Ishikawa (cell line): ENCODE data around the gene DUS2.

Experiments
- CEBPB ChIP-seq: IDR thresholded peaks from 2 replicates; pipeline ENCODE4 v1.6.1; 2012
- CREB1 ChIP-seq: IDR thresholded peaks from 2 replicates; pipeline ENCODE4 v1.6.1; 2012; ENCODE audit warnings: low read depth
- EGR1 ChIP-seq: IDR thresholded peaks from 2 replicates; pipeline ENCODE4 v1.6.1; 2012
- EP300 ChIP-seq: IDR thresholded peaks from 2 replicates; pipeline ENCODE4 v1.6.1; 2012; ENCODE audit warnings: borderline replicate concordance
- FOXM1 ChIP-seq: IDR thresholded peaks from 2 replicates; pipeline ENCODE4 v1.6.1; 2012; ENCODE audit warnings: low read depth, borderline replicate concordance
- NFIC ChIP-seq: IDR thresholded peaks from 2 replicates; pipeline ENCODE4 v1.6.1; 2012
- RAD21 ChIP-seq: IDR thresholded peaks from 2 replicates; pipeline ENCODE4 v1.6.1; 2012; ENCODE audit warnings: low read depth
- TAF1 ChIP-seq: IDR thresholded peaks from 2 replicates; pipeline ENCODE4 v1.6.1; 2012; ENCODE audit warnings: low read depth, mild to moderate bottlenecking
- TCF12 ChIP-seq: IDR thresholded peaks from 2 replicates; pipeline ENCODE4 v1.6.1; 2012; ENCODE audit warnings: low read depth
- TEAD4 ChIP-seq: IDR thresholded peaks from 2 replicates; pipeline ENCODE4 v1.6.1; 2012
- YY1 ChIP-seq: IDR thresholded peaks from 2 replicates; pipeline ENCODE4 v1.6.1; 2012; ENCODE audit warnings: low read depth
- ZBTB7A ChIP-seq: IDR thresholded peaks from 2 replicates; pipeline ENCODE4 v1.6.1; 2012; ENCODE audit warnings: low read depth
- TF ChIP-seq, protein P1 (sequence below): IDR thresholded peaks from 2 replicates; pipeline ENCODE4 v1.6.1; 2012
- TF ChIP-seq, protein P2 (sequence below): IDR thresholded peaks from 2 replicates; pipeline ENCODE4 v1.6.1; 2012; ENCODE audit warnings: low read depth, mild to moderate bottlenecking
- TF ChIP-seq, protein P3 (sequence below): IDR thresholded peaks from 2 replicates; pipeline ENCODE4 v1.6.1; 2012

The DUS2 gene

DNA sequence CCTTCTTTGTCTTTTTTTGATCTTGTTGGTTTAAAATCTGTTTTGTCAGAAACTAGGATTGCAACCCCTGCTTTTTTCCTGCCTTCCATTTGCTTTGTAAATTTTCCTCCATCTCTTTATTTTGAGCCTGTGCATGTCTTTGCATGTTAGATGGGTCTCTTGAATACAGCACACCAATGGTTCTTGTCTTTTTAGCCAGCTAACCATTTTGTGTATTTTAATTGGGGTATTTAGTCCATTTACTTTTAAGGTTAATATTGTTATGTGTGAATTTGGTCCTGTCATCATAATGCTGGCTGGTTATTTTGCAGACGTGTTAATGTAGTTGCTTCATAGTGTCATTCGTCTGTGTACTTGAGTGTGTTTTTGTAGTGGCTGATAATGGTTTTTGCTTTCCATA is 88.3 kb downstream of the DUS2 start:
- TF ChIP-seq NFIC (no peak), TCF12 (no peak), RAD21 (no peak), TEAD4 (no peak), YY1 (no peak), CEBPB (no peak), CREB1 (no peak)

DNA sequence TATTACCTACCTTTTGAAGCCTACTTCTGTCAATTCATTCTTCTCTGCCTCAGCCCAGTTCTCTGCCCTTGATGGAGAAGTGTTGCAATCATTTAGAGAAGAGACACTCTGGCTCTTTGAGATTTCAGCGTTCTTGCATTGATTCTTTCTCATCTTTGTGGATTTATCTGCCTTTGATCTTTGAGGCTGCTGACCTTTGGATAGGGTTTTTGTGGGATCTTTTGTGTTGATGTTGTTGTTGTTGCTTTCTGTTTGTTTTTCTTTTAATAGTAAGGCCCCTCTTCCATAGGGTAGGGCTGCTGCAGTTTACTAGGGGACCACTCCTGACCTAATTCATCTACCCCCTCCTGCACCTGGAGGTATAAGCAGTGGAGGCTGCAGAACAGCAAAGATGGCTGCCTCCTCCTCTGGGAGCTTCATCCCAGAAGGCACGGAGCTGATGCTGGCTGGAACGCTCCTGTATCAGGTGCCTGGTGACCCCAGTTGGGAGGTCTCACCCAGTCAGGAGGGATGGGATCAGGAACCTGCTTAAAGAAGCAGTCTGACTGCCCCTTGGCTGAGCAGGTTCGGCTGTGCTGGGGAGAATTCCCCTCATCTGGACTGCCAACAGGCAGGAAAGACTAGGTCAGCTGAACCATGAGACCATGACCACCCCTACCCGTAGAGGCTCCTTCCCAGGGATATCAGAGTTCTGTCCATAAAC is 90.1 kb downstream of the DUS2 start:
- TF ChIP-seq NFIC (no peak), FOXM1 (no peak), TCF12 (no peak), ZBTB7A (no peak), EP300 (no peak), YY1 (no peak), CEBPB (no peak), CREB1 (no peak), TEAD4 (no peak), RAD21 (no peak), TAF1 (no peak), EGR1 (no peak)
- TF ChIP-seq, protein P1, sequence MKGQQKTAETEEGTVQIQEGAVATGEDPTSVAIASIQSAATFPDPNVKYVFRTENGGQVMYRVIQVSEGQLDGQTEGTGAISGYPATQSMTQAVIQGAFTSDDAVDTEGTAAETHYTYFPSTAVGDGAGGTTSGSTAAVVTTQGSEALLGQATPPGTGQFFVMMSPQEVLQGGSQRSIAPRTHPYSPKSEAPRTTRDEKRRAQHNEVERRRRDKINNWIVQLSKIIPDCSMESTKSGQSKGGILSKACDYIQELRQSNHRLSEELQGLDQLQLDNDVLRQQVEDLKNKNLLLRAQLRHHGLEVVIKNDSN = no peak
- TF ChIP-seq, protein P2, sequence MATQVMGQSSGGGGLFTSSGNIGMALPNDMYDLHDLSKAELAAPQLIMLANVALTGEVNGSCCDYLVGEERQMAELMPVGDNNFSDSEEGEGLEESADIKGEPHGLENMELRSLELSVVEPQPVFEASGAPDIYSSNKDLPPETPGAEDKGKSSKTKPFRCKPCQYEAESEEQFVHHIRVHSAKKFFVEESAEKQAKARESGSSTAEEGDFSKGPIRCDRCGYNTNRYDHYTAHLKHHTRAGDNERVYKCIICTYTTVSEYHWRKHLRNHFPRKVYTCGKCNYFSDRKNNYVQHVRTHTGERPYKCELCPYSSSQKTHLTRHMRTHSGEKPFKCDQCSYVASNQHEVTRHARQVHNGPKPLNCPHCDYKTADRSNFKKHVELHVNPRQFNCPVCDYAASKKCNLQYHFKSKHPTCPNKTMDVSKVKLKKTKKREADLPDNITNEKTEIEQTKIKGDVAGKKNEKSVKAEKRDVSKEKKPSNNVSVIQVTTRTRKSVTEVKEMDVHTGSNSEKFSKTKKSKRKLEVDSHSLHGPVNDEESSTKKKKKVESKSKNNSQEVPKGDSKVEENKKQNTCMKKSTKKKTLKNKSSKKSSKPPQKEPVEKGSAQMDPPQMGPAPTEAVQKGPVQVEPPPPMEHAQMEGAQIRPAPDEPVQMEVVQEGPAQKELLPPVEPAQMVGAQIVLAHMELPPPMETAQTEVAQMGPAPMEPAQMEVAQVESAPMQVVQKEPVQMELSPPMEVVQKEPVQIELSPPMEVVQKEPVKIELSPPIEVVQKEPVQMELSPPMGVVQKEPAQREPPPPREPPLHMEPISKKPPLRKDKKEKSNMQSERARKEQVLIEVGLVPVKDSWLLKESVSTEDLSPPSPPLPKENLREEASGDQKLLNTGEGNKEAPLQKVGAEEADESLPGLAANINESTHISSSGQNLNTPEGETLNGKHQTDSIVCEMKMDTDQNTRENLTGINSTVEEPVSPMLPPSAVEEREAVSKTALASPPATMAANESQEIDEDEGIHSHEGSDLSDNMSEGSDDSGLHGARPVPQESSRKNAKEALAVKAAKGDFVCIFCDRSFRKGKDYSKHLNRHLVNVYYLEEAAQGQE = no peak
- TF ChIP-seq, protein P3, sequence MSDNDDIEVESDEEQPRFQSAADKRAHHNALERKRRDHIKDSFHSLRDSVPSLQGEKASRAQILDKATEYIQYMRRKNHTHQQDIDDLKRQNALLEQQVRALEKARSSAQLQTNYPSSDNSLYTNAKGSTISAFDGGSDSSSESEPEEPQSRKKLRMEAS = no peak

DNA sequence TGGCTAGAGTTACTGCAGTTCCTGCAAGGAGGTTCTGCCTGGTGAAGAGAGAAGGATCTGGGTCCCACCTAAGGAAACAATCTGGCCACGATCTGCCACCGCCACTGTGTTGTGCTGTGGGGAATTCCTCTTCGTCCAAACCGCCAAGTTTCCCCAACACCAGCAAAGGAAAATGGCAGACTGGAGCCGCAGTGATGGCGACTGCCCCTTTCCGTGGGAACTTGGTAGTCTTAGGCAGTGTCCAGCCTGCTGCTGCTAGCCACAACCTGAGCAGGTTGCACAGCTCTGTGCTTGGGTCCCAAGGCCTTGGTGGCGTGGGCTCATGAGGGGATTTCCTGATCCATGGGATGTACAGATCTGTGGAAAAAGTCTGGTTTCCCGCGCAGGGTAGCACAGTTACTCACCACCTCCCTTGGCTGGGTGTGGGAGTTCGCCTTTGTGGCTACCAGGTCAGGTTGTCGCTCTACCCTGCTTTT is 90.7 kb downstream of the DUS2 start:
- TF ChIP-seq, protein P3 = no peak
- TF ChIP-seq TAF1 (no peak), TCF12 (no peak), EP300 (no peak), TEAD4 (no peak), CEBPB (no peak), NFIC (no peak)
- TF ChIP-seq, protein P2 = no peak

DNA sequence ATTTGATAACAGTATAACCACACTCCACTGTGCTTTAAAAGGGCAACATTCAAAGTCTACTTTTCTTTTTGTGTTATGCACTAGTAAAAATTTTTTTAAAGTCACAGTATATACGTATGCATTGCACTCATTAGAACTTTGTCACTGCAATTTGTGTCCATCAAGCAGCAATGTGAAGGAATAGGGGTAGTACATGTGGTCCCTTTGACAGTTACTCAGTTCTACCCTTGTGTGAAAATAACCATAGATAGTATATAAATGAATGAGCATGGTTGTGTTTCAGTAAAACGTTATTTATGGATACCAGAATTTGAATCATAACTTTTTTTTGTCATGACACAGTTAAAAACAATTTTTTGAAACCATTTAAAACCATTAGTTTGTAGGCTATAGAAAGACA is 92.8 kb downstream of the DUS2 start:
- TF ChIP-seq CEBPB (no peak), EP300 (no peak)

DNA sequence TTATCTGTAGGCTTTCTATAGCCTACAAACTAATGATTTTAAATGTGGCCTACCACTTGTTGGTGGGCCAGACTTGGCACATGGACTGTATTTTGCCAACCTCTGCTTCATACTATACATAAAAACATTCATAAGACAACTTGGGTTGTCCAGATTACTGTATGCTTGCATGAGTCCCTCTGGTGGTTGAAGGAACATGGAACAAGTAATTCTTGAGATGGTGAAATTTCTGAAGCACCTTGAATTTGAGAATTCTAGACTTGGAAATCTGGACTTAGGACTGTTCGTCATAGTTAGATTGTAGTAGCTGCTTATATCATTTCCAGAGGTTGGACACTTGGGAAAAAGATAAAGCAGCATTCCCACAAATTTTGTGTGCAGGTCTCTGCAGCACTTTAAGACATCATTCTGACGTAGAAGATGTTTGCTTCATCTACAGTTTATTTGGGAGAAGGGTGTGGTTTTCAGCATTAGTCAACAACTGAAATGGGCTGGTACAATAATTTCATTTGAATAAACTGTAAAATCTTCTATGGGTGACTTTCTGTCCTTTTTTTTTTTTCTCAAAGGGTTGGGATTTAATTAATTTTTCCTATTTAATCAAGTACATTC is 93.3 kb downstream of the DUS2 start:
- TF ChIP-seq CEBPB (no peak), RAD21 (peak; percentile 29; the same call in 1 of the 2 replicates)

DNA sequence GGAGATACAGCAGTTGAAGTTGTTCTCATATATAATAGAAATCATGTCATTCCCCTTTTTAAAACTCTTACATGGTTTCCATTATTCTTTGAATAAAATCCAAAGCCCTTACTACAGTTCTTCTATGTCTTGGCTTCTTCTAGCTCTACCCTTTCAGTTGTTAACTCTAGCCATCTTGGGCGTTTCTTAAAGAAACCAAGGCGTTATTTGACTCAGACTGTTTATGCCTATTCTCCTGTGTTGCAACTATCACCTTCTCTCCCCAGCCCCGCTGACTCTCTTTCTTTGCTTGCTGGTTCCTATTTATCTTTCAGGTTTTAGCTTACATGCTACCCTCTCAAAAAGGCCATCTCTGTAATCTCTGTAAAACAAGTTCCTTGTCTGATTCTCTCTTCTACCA is 94.8 kb downstream of the DUS2 start:
- TF ChIP-seq, protein P3 = no peak
- TF ChIP-seq FOXM1 = no peak
- no peak for TF ChIP-seq EGR1
- TF ChIP-seq NFIC = no peak
- TF ChIP-seq ZBTB7A = no peak
- TF ChIP-seq RAD21 = no peak
- TF ChIP-seq TCF12 = no peak
- TF ChIP-seq TAF1 = no peak
- TF ChIP-seq CEBPB = no peak
- TF ChIP-seq EP300 = no peak
- TF ChIP-seq CREB1 = no peak
- TF ChIP-seq TEAD4 = no peak

DNA sequence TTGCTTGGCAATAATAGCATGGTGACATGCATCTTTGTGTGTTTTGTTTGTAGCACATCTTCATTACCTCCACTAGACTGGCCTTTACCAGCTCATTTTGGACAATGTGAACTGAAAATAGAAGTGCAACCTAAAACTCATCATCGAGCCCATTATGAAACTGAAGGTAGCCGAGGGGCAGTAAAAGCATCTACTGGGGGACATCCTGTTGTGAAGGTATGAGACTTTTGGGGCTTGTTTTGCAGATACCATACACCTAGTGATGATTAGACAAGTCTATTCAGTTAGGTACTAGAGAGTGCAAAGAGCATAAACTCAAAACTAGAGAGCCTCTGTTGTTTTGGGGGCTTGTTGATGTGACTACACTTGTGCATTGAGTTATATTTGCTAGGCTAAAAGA is 103.3 kb downstream of the DUS2 start:
- TF ChIP-seq YY1 = no peak
- TF ChIP-seq FOXM1 = no peak
- TF ChIP-seq CREB1 = no peak
- no peak for TF ChIP-seq TEAD4
- no peak for TF ChIP-seq TAF1
- no peak for TF ChIP-seq NFIC
- TF ChIP-seq, protein P2 = no peak
- TF ChIP-seq EGR1 = no peak
